ENCODE data around the gene THADA.

- TF ChIP-seq CTCF (IDR thresholded peaks at IDR 0.05) (no peak), POLR2A (IDR thresholded peaks at IDR 0.05) (peak in 1 of 2 donors; percentile 53)
Measured at GRCh38 chr2:43266711-43267111, 329.1 kb downstream of the THADA start.

All from thyroid gland (tissue), 4 donors.